Tibial nerve (tissue), 4 donors: ENCODE results near the gene FOXI1.

ENCODE experiments used
- EP300 ChIP-seq, 2 donors: sonication (generic); formaldehyde crosslinking; IDR thresholded peaks; one replicate each; pipeline ENCODE4 v1.6.1; 2017; ENCODE audit warnings: antibody characterized with exemption in 2 of 2, mild to moderate bottlenecking in 1 of 2
- TF ChIP-seq, protein P1 (sequence below), 5 experiments: fragments of 200-600 bp in 3 of 5; fragments of 450-650 bp in 2 of 5; sonication (generic) in 3 of 5; IDR thresholded peaks; one replicate each; pipeline ENCODE4 v1.5.1; 2016 to 2019; ENCODE audit warnings: antibody characterized with exemption in 5 of 5, mild to moderate bottlenecking in 3 of 5, moderate library complexity in 2 of 5

- TF ChIP-seq, protein P1, sequence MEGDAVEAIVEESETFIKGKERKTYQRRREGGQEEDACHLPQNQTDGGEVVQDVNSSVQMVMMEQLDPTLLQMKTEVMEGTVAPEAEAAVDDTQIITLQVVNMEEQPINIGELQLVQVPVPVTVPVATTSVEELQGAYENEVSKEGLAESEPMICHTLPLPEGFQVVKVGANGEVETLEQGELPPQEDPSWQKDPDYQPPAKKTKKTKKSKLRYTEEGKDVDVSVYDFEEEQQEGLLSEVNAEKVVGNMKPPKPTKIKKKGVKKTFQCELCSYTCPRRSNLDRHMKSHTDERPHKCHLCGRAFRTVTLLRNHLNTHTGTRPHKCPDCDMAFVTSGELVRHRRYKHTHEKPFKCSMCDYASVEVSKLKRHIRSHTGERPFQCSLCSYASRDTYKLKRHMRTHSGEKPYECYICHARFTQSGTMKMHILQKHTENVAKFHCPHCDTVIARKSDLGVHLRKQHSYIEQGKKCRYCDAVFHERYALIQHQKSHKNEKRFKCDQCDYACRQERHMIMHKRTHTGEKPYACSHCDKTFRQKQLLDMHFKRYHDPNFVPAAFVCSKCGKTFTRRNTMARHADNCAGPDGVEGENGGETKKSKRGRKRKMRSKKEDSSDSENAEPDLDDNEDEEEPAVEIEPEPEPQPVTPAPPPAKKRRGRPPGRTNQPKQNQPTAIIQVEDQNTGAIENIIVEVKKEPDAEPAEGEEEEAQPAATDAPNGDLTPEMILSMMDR (IDR thresholded peaks at IDR 0.05), result no peak
- TF ChIP-seq EP300 (IDR thresholded peaks at IDR 0.05), result no peak
Observed at GRCh38 chr5:170159101-170159698, 53.5 kb downstream of the FOXI1 start.
